ENCODE data around the gene FLT4.

FLT4 gene

GRCh38 chr5:180625125-180625790 lies 24.1 kb downstream of the FLT4 start:
- DNase-seq, result no peak

GRCh38 chr5:180624587-180624986 lies 24.8 kb downstream of the FLT4 start:
- DNase-seq, result no peak

DNA sequence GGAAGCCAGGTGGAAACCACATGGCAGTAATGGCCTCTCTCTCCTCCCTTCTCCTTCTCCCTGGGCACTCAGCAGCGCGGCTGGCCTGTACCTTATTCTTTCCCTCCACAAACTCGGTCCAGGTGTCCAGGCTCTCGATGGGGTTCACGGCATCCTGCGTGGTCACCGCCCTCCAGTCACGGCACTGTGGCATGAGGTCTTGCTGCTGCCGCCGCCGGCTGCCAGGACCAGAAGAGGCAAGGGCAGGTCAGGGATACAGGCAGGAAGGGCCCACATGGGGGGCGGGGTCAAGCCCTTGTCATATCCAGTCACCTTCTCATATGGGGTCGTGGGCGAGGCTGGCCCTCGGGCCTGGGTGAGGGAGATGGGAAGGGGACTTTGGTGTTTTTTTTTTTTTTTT lies 25.6 kb downstream of the FLT4 start:
- no peak for DNase-seq

DNA sequence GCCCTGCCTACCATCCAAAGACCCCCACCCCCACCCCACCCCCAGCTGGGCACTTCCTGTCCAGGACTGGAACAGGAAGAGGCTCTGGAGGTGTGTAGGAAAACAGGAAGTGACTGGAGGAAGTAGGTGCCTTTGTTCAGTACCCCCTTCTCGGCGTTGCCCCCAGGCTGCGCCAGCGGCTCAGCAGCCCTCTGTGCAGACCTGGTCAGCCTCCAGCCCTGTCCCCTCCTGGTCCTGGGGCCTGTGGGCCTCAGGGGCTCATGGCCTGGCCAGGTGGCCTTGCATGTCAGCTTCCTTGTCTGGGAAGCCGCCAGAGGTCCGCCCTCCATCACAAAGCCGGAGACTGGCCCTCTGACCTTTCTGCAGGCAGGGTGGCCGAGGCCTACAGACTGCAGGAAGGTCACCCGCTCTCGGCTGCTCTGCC lies 26.0 kb downstream of the FLT4 start:
- no peak for DNase-seq

- DNase-seq, result no peak
Observed at GRCh38 chr5:180622910-180623309, 26.5 kb downstream of the FLT4 start.

DNA sequence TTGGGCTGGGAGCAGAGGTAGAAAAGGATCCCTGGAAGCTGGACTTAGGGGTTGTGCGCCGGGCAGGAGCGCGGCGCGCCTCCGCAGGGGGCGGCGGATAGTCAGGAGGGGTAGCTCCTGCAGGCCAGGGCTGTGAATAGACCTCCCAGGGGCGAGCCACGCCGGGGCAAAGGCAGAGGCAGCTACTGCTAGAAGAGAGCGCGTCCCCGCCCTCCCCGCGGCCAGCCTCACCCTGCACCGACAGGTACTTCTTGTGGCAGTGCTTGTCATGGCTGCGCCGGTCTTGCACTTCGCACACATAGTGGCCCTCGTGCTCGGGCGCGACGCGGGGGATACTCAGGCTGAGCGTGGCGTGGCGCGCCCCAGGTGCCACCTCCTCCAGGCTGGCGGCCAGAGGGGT lies 28.1 kb downstream of the FLT4 start:
- DNase-seq, result no peak

- no peak for DNase-seq
Observed at GRCh38 chr5:180620014-180620413, 29.4 kb downstream of the FLT4 start.

DNA sequence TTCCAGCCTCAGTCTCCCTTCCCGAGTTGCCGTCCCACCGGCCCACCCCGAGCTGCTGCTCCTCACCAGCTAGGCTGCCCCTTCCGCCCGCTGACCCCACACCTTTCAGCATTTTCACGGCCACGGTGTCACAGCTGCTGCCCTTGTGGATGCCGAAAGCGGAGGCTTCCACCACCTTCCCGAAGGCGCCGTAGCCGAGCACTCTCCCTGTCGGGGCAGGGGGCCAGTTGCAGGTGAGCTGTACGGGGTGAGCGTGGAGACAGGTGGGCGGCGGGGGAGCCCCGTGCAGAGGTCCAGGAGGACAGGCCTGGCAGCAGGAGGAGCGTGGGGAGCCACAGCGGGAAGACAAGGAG lies 29.9 kb downstream of the FLT4 start:
- DNase-seq, result no peak

- DNase-seq, result no peak
Observed at GRCh38 chr5:180618829-180619562, 30.4 kb downstream of the FLT4 start.

- no peak for DNase-seq
Observed at GRCh38 chr5:180618487-180618828, 30.9 kb downstream of the FLT4 start.

DNA sequence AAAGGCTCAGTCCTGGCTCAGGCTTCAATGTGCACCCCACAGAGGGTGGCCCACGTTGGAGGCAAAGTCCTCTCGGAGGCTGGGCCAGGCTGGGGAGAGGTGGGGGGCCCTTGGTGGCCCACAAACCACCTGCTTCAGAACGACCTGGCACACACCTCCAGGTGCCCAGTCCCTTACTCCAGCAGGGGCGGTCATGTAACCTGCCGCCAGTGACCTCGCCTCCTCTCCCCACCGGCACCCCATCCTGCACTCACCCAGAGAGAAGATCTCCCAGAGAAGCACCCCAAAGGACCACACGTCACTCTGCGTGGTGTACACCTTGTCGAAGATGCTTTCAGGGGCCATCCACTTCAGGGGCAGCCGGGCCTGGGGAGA lies 35.6 kb downstream of the FLT4 start:
- DNase-seq, result no peak

- no peak for DNase-seq
Observed at GRCh38 chr5:180613188-180613813, 36.1 kb downstream of the FLT4 start.

DNA sequence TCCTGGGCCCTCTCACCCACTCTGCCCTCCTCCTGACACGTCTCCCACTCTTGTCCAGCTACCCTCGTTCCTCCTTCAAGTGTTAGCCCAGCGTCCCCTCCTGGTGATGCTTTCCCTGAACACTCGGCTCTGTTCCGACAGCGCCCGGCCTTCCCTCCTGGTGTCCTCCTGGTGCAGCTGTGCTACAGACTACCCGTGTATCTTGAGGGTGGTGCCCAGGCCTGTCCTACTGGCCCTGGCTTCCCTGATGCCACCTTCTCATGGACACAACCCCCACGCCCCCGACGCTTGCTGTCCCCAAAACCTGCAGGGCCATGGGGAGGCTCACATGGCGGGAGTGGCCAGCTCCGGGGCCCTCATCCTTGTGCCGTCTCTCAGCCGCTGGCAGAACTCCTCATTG lies 36.7 kb downstream of the FLT4 start:
- no peak for DNase-seq

GRCh38 chr5:180611140-180611850 lies 38.1 kb downstream of the FLT4 start:
- no peak for DNase-seq

DNA sequence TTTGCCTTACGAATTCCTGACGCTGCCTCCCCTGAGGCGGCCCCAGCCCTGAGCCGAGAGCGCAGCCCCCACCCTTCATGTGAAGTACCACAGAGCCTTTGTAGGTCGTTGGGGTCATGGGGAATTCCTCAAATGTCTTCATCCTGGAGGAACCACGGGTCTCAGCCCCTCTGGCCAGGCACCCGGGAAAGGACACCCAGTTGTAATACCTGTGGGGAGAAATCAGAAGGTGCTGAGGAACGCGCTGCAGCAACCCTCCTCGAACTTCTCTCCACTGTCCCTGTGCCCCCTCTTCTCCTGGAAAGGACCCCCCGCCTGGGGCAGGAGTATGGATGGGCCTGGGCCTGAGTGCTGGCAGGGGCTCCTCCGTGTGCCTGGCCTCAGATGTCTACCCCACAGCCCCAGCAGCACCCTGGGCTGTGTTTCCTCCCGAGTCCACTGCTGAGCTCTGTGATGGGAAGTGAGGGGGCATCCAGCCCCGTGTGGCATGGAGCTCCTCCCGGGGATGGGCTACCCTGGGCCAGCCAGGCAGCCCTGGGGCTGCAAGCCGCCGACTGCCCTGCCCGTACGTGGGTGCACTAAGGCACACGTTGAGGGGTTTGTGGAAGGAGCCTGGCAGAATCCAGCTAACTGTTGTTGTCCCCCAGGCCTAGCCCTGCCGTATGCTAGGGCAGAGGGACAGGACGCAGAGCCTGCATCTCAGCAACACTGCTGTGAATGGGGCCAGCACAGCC lies 39.4 kb downstream of the FLT4 start:
- DNase-seq, result no peak

- no peak for DNase-seq
Observed at GRCh38 chr5:180609386-180609785, 40.0 kb downstream of the FLT4 start.

- no peak for DNase-seq
Observed at GRCh38 chr5:180608572-180609310, 40.7 kb downstream of the FLT4 start.

DNA sequence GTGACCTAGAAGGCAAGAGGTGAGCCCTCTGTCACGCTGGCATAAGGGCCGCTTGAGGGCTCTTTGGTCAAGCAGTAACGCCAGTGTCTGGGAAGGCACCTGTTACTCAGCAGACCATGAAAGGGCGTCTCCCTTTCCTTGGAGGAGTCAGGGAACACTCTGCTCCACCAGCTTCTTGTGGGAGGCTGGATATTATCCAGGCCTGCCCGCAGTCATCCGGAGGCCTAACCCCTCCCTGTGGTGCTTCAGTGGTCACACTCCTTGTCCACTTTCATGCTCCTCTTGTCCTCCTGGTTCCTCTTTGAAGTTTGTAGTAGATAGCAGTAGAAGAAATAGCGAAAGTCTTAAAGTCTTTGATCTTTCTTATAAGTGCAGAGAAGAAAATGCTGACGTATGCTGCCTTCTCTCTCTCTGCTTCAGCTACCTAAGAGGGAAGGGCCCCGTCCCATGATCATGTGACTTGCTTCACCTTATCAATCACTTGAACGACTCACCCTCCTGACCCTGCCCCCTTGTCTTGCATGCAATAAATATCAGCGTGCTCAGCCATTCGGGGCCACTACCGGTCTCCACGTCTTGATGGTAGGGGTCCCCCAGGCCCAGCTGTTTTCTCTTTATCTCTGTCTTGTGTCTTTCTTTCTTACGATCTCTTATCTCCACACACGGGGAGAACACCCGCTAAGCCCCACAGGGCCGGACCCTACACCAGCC lies 41.4 kb downstream of the FLT4 start:
- DNase-seq, result no peak

DNA sequence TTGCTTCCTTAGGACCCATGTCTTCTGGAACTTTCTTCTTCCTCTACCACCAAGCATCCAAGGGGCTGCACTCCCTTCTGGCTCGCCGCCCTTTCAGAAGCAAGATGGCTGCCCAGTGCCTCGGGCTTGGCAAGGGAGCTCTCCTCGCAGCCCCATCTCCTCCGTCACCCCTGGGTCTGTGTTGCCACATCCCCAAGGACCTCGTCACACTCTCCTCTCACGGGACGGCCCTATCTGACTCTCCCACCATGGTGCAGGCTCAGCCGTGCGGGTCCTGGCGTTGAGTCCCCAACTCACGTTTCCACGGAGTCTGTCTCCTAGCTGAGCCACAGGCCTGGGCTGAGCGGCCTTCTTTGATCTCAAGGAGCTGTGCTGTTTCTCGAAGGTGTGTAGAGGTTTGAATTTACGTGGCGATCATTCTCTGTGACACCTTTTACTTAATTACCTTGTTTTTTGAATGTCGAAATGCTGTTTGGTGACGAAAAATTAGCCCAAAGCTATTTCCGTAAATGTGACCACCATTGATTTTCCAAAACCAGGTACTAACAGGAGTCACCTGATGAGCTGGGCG lies 43.1 kb downstream of the FLT4 start:
- no peak for DNase-seq

DNA sequence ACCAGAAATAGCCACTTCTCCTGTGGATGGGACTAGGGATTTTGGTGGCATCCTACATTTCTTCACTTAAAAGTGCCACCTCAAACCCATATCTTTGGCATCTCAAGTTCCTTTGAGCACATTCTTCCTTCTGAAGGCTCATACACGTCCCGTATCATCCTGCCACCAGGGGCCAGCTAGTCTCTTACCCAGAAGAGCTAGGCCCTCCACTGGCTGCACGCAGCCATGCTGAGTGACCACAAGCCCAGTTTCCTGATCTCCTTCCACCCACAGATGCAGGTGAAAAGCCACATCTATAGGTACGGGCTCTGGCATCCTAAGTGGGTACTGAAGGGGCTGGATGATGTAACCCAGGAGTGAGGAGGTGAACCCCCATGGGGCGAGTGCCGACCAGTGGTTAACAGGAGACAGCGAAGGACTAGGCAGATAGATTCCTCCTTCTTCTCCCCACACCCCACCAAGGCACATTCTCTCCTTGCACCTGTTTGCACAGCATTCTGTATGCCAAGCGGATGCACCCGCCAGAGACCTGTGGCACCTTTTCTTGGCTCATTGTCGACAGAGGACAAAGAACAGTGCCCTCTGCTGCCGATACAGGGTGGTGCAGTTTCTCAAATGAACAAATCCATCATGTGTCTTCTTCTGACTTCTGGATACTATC lies 43.7 kb downstream of the FLT4 start:
- no peak for DNase-seq

- no peak for DNase-seq
Observed at GRCh38 chr5:180604271-180604670, 45.1 kb downstream of the FLT4 start.

All from NCI-H446 treated with DMSO at 0.1 percent for 48 hours (cell line).